22Rv1 (cell line): Measurements from ENCODE around the gene DNAJC8.

ENCODE experiments used
- CTCF ChIP-seq: fragments of 450-650 bp; IDR thresholded peaks from 2 replicates; pipeline ENCODE4 v1.5.1; 2017; ENCODE audit warnings: mild to moderate bottlenecking
- ZFX ChIP-seq: fragments of 450-650 bp; IDR thresholded peaks from 2 replicates; pipeline ENCODE4 v1.6.1; 2017; ENCODE audit warnings: antibody characterized with exemption, borderline replicate concordance

- no peak for TF ChIP-seq CTCF
- TF ChIP-seq ZFX: no peak
Measured at GRCh38 chr1:28279721-28280120, 46.9 kb upstream of the DNAJC8 start.
